NCI-H2196 treated with DMSO at 0.1 percent for 48 hours (cell line): Measurements from ENCODE around the gene LOXHD1.

ENCODE experiments used
- DNase-seq: peaks from one replicate; lab custom pipeline; 2025; ENCODE audit not compliant: unreplicated experiment; lab: John Stamatoyannopoulos, UW

Gene LOXHD1, protein sequence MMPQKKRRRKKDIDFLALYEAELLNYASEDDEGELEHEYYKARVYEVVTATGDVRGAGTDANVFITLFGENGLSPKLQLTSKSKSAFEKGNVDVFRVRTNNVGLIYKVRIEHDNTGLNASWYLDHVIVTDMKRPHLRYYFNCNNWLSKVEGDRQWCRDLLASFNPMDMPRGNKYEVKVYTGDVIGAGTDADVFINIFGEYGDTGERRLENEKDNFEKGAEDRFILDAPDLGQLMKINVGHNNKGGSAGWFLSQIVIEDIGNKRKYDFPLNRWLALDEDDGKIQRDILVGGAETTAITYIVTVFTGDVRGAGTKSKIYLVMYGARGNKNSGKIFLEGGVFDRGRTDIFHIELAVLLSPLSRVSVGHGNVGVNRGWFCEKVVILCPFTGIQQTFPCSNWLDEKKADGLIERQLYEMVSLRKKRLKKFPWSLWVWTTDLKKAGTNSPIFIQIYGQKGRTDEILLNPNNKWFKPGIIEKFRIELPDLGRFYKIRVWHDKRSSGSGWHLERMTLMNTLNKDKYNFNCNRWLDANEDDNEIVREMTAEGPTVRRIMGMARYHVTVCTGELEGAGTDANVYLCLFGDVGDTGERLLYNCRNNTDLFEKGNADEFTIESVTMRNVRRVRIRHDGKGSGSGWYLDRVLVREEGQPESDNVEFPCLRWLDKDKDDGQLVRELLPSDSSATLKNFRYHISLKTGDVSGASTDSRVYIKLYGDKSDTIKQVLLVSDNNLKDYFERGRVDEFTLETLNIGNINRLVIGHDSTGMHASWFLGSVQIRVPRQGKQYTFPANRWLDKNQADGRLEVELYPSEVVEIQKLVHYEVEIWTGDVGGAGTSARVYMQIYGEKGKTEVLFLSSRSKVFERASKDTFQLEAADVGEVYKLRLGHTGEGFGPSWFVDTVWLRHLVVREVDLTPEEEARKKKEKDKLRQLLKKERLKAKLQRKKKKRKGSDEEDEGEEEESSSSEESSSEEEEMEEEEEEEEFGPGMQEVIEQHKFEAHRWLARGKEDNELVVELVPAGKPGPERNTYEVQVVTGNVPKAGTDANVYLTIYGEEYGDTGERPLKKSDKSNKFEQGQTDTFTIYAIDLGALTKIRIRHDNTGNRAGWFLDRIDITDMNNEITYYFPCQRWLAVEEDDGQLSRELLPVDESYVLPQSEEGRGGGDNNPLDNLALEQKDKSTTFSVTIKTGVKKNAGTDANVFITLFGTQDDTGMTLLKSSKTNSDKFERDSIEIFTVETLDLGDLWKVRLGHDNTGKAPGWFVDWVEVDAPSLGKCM (N-terminal part only)

DNA sequence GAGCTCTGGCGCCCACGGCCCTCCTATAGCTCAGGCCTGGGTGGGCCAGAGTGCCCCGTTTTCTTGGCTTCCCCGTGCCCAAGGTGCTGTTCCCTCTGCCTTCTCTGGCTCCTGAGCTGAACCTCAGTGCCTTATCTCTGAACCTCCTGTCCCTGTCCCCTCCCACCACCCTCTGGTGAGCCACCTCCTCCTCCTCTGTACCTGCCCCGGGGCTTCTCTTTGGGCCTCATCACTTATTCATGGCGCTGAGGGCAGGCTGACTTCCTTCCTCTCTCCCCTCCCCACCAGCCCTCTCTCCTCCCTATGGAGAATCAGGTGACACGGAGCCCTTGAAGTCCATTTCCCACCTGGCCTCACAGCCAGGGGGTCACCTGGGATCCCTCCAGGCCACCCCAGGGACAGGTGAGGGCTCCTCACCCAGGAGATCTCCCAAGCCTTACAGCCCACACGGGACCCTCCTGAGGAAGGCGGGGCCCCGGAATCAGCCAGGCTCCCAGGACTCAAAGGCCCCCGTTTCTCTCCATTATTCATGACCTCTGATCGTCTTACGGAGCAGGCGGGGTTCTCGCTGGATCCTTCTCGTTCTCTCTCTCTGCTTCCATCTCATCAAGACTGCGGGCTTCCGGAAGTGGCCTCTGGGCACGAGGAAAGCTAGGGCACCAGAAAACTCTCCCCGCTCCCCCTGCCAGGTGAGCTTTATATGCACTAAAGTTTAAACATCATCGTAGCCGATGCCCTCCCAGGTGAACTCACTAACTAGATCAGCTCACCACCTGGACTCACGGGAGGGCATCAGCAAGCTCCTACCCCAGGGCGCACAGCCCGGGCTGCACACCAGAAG, at the start of gene LOXHD1:
Gene LOXHD1 (minus strand): TSS at position 106 of the 841 bp plus-strand sequence. CDS start 187 bp downstream, outside the sequence.
- DNase-seq, result no peak

DNA sequence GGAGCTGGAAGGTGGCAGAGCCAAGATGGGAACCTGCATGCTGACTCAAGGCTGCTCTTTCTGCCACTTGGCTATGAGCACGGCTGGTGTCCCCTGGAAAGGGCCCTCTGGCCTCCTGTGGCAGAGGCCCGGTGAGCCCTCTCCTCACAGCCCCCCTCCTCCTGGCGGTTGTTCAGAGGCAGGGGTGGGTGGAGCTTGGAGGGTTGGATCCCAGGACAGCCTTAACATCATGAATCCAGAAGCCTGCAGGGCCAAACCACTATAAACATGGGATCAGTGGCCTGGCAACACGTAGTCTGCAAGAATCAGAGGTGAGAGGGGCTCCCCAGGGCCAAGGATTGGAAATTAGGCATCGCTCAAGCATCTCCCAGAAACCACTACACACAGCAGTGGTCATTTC, 48.5 kb upstream of the LOXHD1 start:
- DNase-seq, result no peak

DNA sequence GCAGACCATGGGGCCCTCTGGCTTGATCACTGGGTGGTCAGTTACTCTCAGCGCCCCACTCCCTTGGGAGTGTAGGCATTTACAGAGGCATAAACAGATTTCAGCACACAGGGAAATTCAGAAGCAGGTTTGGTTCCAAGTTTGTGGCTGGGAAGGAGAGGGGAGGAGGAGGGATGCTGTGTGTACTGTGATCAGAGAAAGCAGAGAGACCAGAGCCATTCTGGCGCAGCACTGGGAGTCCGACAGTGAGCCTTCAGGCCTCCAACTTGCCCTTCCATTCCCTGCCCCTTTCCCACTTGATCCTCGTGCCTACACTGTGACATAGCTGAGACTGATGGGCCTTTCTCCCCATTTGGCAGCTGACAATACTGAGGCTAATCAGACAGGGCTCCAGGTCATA, 47.8 kb upstream of the LOXHD1 start:
- no peak for DNase-seq

DNA sequence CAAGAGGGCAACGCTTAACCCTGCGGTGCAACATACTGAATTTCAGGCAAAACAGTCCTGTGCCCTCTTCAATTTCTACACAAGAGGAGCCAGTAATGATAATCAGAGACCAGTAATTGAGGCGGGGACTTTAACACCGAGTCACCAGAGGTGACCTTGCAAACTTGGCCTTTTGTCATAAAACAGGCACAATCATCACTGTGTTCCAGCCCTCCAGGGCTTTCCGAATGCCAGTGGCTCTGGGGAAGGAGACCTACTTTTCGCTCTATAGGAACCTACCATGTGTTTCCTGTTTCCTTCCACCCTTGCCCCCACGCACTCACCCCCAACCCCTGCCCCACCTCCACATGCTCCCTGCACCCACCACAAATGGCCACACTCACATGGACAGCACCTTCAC, 47.2 kb upstream of the LOXHD1 start:
- DNase-seq, result no peak

DNA sequence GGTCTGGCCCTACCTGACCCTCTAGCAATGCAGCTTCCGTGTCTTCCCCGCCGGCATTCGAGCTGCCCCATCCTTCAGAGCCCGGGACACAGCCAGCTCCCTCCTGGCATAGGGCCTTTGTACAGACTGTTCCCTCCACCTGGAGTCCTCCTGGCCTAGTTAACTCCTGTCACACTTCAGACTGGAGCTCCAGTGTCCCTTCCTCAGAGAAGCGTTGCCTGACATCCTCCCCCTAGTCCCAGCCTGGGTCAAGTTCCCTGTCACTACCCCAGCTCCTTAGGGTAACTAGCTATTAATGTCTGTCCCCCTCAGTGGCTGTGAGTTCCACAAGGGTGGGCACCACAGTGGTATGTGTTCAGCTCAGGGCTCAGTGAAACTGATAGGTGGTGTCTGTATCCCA, 45.5 kb upstream of the LOXHD1 start:
- DNase-seq, result no peak

DNA sequence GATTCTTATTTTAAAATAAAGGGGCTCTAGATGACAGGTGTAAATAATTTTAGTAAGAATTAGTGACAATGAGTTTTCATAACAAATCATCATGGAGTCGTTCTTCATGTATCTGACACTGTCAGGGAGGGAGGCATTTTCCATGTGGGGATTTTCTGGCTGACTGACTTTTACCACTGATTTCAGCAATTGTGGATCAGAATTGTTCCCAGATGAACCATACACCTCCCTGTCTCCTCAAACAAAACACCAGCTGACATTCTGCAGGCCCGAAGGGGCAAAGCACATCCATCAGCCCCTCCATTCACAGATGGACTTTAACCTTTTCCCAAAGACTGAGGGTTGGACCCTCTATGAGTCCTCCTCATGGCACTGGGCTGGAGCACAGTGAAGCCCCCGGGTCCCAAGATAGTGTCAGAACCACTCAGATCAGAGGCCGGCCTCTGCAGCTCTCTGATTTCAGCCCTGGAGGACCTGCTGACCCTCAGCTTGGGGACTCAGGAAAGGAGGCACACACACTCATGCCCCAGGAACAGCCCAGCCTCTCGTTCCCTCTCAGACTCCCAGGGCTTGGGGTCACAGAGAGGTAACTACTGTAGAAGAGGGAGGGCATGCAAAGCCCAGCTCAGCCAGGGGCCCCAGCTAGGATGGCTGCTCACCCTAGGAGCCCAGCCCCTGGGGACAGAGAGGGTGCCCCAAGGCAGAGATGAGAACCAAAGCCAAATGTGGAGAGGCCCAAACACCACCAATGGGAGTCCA, 43.2 kb upstream of the LOXHD1 start:
- DNase-seq, result no peak

DNA sequence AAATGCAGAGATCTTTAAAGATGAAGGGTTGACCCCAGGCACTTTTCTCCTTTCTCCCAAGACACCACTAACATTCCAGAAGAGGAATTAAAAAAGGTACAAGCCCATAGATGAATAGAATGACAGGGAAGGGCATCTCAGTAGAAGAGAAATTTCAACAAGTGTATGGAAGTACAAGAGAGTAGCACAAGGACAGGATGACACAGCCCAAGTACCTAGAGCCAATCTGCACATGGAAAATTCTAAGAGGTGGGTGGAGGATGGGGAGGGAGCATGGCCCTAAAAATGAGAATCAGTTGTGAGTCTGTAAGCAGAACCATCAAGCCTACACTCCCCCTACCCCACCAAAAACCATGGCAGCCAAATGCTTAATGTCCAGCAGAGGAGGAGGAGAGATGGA, 39.7 kb upstream of the LOXHD1 start:
- no peak for DNase-seq

DNA sequence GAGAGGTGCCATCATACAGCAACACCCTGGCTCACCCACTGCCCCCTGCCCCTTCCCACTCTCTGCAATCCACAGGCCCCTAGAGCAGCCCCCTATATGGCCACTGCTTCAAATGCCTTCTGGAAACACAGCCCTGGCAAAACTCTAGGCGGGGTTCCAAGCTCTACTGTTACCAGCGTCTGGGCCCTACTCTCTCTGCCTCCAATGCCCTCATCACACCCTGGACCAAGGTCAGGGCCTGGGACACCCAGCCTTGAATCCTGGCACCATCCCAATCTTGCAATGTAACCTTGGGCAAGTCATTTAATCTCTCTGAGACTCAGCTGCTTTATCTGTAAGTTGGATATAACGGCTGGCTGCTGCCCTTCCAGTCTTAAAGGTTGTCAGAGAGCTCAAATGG, 39.2 kb upstream of the LOXHD1 start:
- DNase-seq, result no peak

DNA sequence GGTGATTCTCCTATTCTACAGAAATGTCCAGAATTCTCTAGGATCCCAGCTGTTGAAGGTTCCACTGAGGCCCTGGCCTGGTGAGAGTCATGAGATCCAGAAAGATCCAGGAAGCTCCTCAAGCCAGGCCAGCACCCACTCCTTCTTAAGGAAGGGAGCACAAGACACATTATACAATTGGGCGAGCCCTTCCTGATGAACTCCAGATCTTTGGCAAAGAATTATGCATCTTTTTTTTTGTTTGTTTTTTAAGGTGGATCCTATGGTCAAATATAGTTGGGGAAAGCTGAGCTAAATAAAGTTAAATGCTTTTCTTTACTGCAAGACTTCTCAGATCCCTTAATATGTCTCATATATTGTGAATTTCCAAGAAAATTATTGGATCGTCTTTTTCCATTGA, 37.0 kb upstream of the LOXHD1 start:
- DNase-seq, result no peak

DNA sequence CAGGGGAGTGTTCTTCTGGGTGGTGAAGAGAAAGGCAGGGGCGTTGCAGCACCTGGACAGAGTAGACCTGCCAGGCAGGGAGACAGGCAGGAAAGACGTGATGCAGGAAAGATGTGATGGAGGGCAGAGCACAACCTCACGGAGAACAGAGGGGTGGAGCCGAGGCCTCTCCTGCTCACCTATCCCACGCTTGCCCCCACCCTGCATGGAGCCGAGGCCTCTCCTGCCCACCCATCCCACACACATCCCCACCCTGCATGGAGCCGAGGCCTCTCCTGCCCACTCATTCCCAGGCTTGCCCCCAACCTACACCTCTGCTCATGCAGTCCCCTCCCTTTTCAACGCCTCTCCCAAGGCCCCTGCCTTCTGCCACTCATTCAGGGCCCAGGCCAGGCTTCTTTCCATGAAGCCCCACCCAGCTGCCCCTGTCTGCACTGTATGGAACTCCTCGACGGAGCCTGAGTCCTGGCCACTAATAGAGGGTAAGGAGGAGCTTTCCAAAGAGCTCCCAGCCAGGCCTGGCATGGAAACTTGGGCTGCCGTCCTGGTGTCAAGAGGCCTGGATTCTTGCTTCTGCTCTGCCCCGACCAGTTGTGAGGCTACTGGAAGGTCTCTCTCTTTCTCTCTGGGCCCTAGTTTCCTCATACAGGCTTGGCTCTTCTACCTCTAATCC, 32.0 kb upstream of the LOXHD1 start:
- DNase-seq, result no peak

DNA sequence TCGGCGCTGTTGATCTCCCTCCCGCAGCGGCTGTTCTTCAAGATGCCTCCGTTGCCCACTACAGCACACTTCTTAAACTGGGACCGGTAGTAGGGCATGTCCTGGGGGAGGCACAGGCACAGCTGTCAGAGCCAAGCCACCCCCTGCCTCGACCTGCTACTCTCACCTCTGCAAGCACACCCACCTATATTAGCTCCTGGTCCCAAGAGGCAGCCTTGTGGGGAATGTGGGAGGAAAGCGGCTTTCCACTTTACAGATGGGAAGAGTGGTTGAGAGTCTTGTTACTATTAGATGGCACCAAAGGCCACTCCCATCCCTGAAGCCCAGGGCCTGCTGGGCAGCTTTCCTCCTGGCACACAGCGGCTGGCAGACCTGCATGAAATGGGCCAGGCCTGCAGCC, 29.2 kb upstream of the LOXHD1 start:
- no peak for DNase-seq

DNA sequence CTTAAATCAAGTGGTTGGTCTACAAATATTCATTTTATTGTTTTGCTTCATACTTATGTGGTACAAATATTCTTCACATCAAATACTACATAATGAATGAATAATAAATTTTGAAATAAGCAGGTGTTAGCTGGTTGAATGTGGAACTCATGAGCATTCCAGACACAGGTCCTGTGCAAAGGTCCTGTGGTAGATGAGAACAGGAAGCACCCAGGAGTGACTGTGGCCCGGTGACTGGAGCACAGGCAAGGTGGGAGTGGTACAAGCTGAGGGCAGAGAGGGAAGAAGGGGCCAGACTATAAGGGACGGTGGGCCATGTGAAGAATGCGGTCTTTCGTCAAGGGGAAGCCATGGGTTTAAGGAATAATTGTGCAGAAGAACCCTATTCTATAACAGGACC, 26.2 kb upstream of the LOXHD1 start:
- DNase-seq, result no peak

DNA sequence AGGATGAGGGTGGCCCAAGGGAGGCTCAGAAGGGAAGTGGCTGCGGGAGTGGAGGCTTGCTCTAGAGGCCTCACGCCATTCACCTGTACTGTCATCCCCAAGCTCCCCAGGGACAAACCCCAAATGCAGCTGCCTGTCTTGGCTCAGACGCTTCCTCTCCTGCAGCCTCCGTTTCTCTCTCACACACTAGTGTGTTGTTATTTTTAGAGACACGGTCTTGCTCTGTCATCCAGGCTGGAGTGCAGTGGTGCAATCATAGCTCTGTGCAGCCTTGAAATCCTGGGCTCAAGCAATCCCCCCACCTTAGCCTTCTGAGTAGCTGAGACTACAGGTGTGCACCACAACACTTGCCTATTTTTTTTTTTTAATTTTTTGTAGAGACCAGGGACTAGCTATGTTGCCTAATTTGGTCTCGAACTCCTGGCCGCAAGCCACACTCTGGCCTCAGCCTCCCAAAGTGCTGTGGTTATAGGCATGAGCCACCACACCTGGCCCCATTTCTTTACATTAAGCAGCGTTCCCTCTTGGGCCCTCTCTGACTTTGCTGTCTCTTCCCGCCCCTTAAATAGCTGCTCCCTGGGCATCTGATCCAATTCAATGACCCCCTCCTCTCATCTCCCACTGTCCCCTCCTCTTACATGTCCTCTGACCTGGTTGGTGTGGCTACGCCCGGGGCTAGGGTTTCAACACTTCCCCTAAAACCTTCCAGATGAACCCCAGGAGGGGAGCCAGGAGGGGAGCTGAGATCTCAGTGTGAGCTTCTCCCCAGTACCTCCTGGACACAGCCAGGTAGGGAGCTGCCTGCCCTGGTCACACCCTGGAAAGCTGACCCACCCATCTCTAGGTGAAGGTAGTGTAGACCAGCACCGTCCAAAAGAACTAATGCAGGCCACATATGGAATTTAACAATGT, 24.0 kb upstream of the LOXHD1 start:
- DNase-seq, result no peak

DNA sequence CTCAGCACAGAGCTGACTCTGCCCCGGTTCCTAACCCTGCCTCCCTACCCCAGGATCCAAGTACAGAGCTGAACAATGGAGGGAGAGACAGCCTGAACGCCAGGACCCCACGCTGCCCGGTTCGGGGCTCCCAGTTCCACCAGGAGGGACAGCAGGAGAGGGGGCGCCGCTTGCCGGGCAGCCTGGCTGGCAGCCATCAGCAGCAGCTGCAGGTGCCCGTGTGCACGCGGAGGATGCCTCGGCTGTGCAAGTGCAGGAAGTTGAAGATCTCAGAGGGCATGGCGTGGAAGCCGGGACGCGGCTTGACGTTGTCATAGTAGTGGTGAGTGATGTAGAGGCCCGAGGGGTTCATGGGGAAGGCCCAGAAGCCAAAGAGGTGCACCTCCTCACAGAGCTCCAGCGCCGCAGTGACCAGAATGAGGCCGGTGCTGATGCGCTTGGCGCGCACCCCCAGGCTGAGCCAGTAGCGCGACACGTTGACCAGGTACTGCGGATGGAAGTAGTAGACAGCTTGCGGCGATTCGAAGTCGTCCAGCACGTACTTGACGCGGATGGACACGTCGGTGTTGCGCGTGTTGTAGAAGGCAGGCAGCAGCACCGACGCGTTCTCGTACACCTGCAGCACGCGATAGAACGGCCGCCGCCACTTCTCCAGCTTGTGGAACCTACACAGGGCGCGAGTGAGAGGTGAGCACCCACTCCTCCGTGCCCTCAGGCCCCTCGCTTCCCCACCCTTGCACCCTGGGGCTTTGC, 23.0 kb upstream of the LOXHD1 start:
- no peak for DNase-seq

DNA sequence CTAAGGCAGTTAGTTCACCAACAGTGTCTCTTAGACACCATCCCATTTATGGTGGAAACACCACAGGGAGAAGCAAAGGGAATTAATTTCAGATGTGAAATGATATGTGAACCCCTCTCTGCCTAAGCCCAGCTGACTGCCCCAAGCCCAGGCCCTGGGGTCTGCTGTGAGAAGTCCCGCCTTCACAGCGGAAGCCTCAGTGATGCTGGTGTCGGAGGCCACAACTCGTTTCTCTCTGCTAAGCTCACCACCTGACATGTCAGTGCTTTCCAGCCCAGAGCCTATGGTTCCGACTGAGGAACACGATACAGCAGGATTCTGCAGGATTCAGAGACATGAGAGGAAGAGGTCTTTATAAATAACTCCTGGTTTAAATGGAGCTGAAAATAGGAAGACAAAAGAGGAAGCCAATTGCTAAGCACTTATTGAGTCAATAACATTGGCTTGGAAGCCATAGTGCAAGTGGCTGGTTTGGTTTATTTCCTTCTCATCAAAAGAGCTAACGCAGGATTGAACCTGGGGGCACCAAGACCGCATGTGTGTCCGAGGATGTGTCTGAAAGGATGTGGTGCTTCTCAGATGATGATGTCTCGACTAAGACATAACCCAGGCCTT, 21.9 kb upstream of the LOXHD1 start:
- DNase-seq, result no peak

DNA sequence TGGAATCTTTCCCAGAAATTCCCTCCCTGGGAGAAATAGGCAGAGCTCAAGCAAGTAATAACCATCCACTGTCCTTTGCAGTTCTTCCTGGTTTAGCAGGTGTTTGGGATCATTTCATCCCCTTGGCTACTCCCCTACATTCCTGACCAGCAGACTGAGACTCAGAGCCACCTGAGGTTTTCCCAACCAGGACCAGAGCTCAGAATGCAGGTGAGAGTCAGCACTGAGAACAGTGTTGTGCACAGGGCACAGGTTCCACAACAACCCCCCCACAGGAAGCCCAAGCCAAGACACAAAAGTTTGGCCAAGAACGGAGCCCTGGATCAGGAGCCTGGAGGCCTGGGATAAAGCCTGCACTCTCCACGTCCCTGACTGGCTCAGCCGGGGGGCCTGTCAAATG, 21.0 kb upstream of the LOXHD1 start:
- no peak for DNase-seq

DNA sequence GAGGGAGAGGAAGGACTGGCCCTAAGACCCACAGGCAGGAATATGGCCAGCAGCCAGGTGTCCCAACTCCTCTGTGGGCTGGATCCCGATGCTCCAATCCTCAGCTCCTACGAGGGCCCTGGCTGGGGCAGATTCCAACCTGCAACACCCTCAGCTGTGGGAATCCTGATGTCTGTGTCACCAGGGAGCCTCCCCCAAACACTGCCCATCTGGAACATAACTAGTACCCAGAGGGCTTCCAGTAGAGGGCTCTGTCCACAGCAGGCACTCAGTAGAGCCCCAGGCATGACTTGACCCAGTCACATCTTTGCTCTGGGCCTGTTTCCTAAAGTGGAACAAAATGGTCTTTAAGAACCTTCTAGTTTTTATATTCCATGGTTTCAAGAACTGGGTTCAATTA, 20.6 kb upstream of the LOXHD1 start:
- no peak for DNase-seq
